VCaP (cell line): ENCODE results near the gene SH3BP2.
A peak's percentile ranks its signal among the peaks of the same experiment; 100 is the strongest.

Experiments
- H3K27ac ChIP-seq: fragments of 450-650 bp; 2 replicates; pipeline ENCODE4 v1.5.1; 2017
- CTCF ChIP-seq: fragments of 450-650 bp; conservative IDR thresholded peaks from 2 replicates; pipeline ENCODE4 v1.5.1; 2017; ENCODE audit warnings: mild to moderate bottlenecking, moderate library complexity

SH3BP2 gene

GRCh38 chr4:2800691-2801596 is 8.1 kb downstream of the SH3BP2 start:
- H3K27ac ChIP-seq = no peak overlapping the region
- no peak for TF ChIP-seq CTCF

GRCh38 chr4:2802618-2803531 is 10.0 kb downstream of the SH3BP2 start:
- H3K27ac ChIP-seq = no peak overlapping the region

GRCh38 chr4:2803624-2804448 is 11.0 kb downstream of the SH3BP2 start:
- H3K27ac ChIP-seq = no peak overlapping the region
- TF ChIP-seq CTCF = no peak

More at GRCh38 chr4:2802618-2803531, 10.0 kb downstream of the SH3BP2 start:
- TF ChIP-seq CTCF = no peak

- TF ChIP-seq CTCF = no peak
Measured at GRCh38 chr4:2804449-2804972, 11.6 kb downstream of the SH3BP2 start.

GRCh38 chr4:2804973-2805501 is 12.2 kb downstream of the SH3BP2 start:
- H3K27ac ChIP-seq = peak overlapping the region; percentile 48; the same call in 1 of the 2 replicates
- TF ChIP-seq CTCF = no peak

More at GRCh38 chr4:2804449-2804972, 11.6 kb downstream of the SH3BP2 start:
- no peak overlapping the region for H3K27ac ChIP-seq

GRCh38 chr4:2805712-2806389 is 13.0 kb downstream of the SH3BP2 start:
- H3K27ac ChIP-seq = peak overlapping the region; percentile 48

More at GRCh38 chr4:2805712-2806389, 13.0 kb downstream of the SH3BP2 start:
- TF ChIP-seq CTCF = no peak
